Keratinocyte (primary cell): ENCODE results near the gene P2RX7. TPM values are rescaled to one million over a fixed set of nuclear protein-coding genes. Genes with fewer than 3 reads are reported as not detected.

Experiments used
- DNase-seq: peaks from one replicate; pipeline ENCODE4 v3.0.0-alpha.2; 2011; ENCODE audit warnings: low read depth, missing footprints, low spot score
- FAIRE-seq: peaks from 2 replicates; lab custom pipeline; 2011; peaks lifted over from hg19 to GRCh38; lab: Jason Lieb, UNC
- H2AFZ ChIP-seq: 2 replicates; pipeline ENCODE4 v1.6.0; 2012; ENCODE audit warnings: low read length, control low read depth, inconsistent platforms; ENCODE audit not compliant: control insufficient read depth
- H3K27ac ChIP-seq: 2 replicates; pipeline ENCODE4 v1.5.1; 2011; ENCODE audit warnings: low read length; ENCODE audit not compliant: control insufficient read depth, insufficient read depth
- H3K27me3 ChIP-seq: 3 replicates; pipeline ENCODE4 v1.6.0; 2011; ENCODE audit warnings: low read length; ENCODE audit not compliant: control insufficient read depth, insufficient read depth; ENCODE audit errors: extremely low read depth
- H3K36me3 ChIP-seq, 2 experiments: 2 replicates in 1 of 2; 3 replicates in 1 of 2; pipeline ENCODE4 v1.5.1; 2011; ENCODE audit warnings: low read length in 2 of 2, mild to moderate bottlenecking in 1 of 2; ENCODE audit not compliant: control insufficient read depth in 2 of 2, insufficient read depth in 2 of 2; ENCODE audit errors: extremely low read depth in 1 of 2
- H3K4me1 ChIP-seq: 3 replicates; pipeline ENCODE4 v1.5.1; 2011; ENCODE audit warnings: low read length; ENCODE audit not compliant: control insufficient read depth, insufficient read depth; ENCODE audit errors: extremely low read depth
- H3K4me2 ChIP-seq: 3 replicates; pipeline ENCODE4 v1.6.0; 2011; ENCODE audit warnings: low read depth, low read length; ENCODE audit not compliant: control insufficient read depth, insufficient read depth; ENCODE audit errors: extremely low read depth
- H3K4me3 ChIP-seq, 3 experiments: fragments of 200-600 bp in 1 of 3; sonication (generic) in 1 of 3; 2 replicates in 2 of 3; 3 replicates in 1 of 3; pipeline ENCODE4 v1.5.1; 2011 to 2016; ENCODE audit warnings: low read length in 3 of 3, mild to moderate bottlenecking in 3 of 3, control low read depth in 2 of 3, inconsistent platforms in 1 of 3, low read depth in 1 of 3, mixed read lengths in 1 of 3, mixed run types in 1 of 3, moderate library complexity in 1 of 3; ENCODE audit not compliant: control insufficient read depth in 2 of 3, insufficient read depth in 2 of 3; ENCODE audit errors: extremely low read depth in 1 of 3
- H3K79me2 ChIP-seq: 2 replicates; pipeline ENCODE4 v1.6.0; 2012; ENCODE audit warnings: low read length; ENCODE audit not compliant: control insufficient read depth, insufficient read depth
- H3K9ac ChIP-seq: 3 replicates; pipeline ENCODE4 v1.6.0; 2011; ENCODE audit warnings: low read length; ENCODE audit not compliant: control insufficient read depth, insufficient read depth; ENCODE audit errors: extremely low read depth
- H3K9me1 ChIP-seq: 3 replicates; pipeline ENCODE4 v1.6.0; 2011; ENCODE audit warnings: low read length; ENCODE audit not compliant: control insufficient read depth, insufficient read depth; ENCODE audit errors: extremely low read depth
- H3K9me3 ChIP-seq: 2 replicates; pipeline ENCODE4 v1.5.1; 2012; ENCODE audit warnings: low read depth, low read length; ENCODE audit not compliant: control insufficient read depth
- H4K20me1 ChIP-seq: 3 replicates; pipeline ENCODE4 v1.6.0; 2011; ENCODE audit warnings: low read length; ENCODE audit not compliant: control insufficient read depth, insufficient read depth; ENCODE audit errors: extremely low read depth
- EZH2 ChIP-seq: IDR thresholded peaks from one replicate; pipeline ENCODE4 v1.6.1; 2012; ENCODE audit warnings: inconsistent platforms, mild to moderate bottlenecking, low read length, moderate library complexity
- dilution Hi-C: fragments of 300-500 bp; cut with MboI; formaldehyde crosslinking; loops from one replicate; pipeline ENCODE4 v1.7.0; 2020; ENCODE audit warnings: low sequenced_read_pairs; ENCODE audit not compliant: extremely low pct_ligation_motif_present
- polyA minus RNA-seq, 3 experiments: library from RNA; depleted of rRNA, polyadenylated mRNA; stranded (reverse); fragments of >200 nt; gene quantifications; 1 replicate in 1 of 3; 2 replicates in 1 of 3; 3 replicates in 1 of 3; pipeline ENCODE4 v1.2.3, GENCODE V29; 2011
- polyA plus RNA-seq, 5 experiments: library from polyadenylated mRNA; depleted of rRNA in 3 of 5; stranded (reverse) in 3 of 5; stranded (forward) in 1 of 5; unstranded in 1 of 5; fragments of >200 nt; gene quantifications; 1 replicate in 1 of 5; 2 replicates in 3 of 5; 3 replicates in 1 of 5; pipeline versions ENCODE4 v1.2.1 to v1.2.3, GENCODE V29; 2011 to 2012; ENCODE audit warnings: missing spikeins in 2 of 5, low read depth in 1 of 5, low replicate concordance in 1 of 5
- TF ChIP-seq, protein P1 (sequence below), 3 experiments: IDR thresholded peaks in 1 of 3; conservative IDR thresholded peaks in 1 of 3; optimal IDR thresholded peaks in 1 of 3; 2 replicates in 2 of 3; 3 replicates in 1 of 3; pipeline versions ENCODE3 to v1.5.1; 2011; ENCODE audit warnings: low read length in 3 of 3, mild to moderate bottlenecking in 3 of 3, moderate library complexity in 2 of 3, control low read depth in 1 of 3, inconsistent platforms in 1 of 3; ENCODE audit not compliant: insufficient read depth in 2 of 3; ENCODE audit errors: extremely low read depth in 1 of 3

P2RX7 gene
- polyA plus RNA-seq, result 0.12 to 0.21 TPM (median 0.20 TPM) in 3 replicates
- polyA plus RNA-seq (2011; ENCODE audit: low read depth), result 1.1 TPM
- 0.07 and 0.14 TPM in 2 replicates for polyA plus RNA-seq (2011; cell fraction: cytosol; rRNA removed)
- polyA plus RNA-seq (2011; cell fraction: nucleus; rRNA removed), result 0.23 and 0.63 TPM in 2 replicates
- polyA plus RNA-seq (2012; ENCODE audit: low replicate concordance), result 0.09 and 2.2 TPM in 2 replicates
- 0.03 TPM in 1 of 3 replicates, not detected in the others for polyA minus RNA-seq
- polyA minus RNA-seq (2011; cell fraction: cytosol; rRNA and poly(A)+ RNA removed), result not detected
- 0.21 TPM in 1 of 2 replicates, not detected in the other for polyA minus RNA-seq (2011; cell fraction: nucleus; rRNA and poly(A)+ RNA removed)

DNA sequence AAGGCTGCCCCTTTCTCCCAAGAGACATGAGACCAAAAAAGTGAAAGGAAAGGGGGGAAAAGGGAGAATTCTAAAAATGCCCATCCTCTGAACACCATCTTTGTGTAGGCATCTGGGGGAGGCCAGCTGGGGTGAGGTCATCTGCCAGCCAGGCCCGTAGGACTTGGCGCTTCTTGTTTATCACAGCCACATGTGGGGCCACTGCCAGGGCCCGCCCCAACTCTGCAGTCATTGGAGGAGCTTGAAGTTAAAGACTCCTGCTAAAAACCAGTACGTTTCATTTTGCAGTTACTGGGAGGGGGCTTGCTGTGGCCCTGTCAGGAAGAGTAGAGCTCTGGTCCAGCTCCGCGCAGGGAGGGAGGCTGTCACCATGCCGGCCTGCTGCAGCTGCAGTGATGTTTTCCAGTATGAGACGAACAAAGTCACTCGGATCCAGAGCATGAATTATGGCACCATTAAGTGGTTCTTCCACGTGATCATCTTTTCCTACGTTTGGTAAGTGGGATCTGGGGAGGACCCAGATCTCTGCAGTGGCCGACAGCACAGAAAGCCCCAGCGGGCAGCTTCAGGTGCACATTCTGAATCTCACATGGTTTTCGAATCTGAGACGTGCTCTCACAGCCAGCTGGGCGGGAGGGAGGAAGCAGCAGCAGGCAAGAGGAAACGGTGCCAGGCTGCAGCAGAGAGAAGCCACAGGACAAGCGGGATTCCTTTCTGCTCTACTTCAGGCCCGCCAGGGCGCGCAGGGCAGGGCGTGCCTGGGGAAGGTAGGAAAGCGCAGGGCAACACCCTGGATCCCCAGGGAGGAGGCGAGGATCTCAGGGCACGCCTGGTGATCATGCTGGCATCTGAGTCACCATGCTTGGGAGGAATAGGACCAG lies at the start of gene P2RX7:
P2RX7 (plus strand) TSS at position 276 of the 881 bp plus-strand sequence; CDS start at position 371, 95 bp downstream.
- no peaks in the 10 kb centered on the region for H4K20me1 ChIP-seq
- FAIRE-seq, result peak; percentile 94
- H3K27ac ChIP-seq, result peak within 1 kb of the TSS; percentile 60
- H3K4me2 ChIP-seq, result peak within 1 kb of the TSS; percentile 89
- peaks cover 19% of the 10 kb centered on the region for H3K4me1 ChIP-seq
- TF ChIP-seq EZH2, result no peak
- TF ChIP-seq, protein P1, sequence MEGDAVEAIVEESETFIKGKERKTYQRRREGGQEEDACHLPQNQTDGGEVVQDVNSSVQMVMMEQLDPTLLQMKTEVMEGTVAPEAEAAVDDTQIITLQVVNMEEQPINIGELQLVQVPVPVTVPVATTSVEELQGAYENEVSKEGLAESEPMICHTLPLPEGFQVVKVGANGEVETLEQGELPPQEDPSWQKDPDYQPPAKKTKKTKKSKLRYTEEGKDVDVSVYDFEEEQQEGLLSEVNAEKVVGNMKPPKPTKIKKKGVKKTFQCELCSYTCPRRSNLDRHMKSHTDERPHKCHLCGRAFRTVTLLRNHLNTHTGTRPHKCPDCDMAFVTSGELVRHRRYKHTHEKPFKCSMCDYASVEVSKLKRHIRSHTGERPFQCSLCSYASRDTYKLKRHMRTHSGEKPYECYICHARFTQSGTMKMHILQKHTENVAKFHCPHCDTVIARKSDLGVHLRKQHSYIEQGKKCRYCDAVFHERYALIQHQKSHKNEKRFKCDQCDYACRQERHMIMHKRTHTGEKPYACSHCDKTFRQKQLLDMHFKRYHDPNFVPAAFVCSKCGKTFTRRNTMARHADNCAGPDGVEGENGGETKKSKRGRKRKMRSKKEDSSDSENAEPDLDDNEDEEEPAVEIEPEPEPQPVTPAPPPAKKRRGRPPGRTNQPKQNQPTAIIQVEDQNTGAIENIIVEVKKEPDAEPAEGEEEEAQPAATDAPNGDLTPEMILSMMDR (optimal IDR thresholded peaks at IDR 0.05 in 1 of 3, IDR thresholded peaks at IDR 0.05 in 1 of 3, conservative IDR thresholded peaks at IDR 0.05 in 1 of 3; ENCODE audit: extremely low read depth in 1 of 3, insufficient read depth in 2 of 3, low read length in 3 of 3), result peak; percentile 21 to 45 (median 34)
- no peaks in the 10 kb centered on the region for H3K9me3 ChIP-seq
- no peaks in the 10 kb centered on the region for H3K9me1 ChIP-seq
- no peaks in the 10 kb centered on the region for H3K36me3 ChIP-seq
- DNase-seq, result peak; percentile 72
- no peaks in the 10 kb centered on the region for H3K27me3 ChIP-seq
- peak within 1 kb of the TSS; percentile 24 to 59 (median 55) for H3K4me3 ChIP-seq
- dilution Hi-C loops, result no loop called here
- H3K79me2 ChIP-seq, result no peaks in the 10 kb centered on the region
- peak within 1 kb of the TSS; percentile 61 for H3K9ac ChIP-seq
- H2AFZ ChIP-seq, result peak within 1 kb of the TSS; percentile 91

DNA sequence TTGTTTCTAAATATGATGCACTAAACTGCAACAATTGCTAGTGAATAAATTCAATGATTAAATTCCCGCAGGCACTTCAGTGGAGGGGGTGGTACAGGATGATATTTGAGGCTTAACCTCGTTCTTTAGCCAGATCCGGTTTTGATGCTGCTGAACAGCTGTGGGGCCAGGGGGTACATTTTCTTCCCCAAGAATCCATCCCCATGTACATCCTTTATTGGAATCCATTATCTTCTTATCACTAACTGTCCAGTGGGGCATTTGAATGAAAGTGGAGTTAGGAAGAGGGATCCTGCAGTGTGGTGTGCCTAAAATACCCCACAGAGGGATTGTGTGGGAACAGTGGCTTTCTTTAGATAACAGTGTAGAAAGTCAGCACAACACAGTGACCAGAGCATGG lies 48.4 kb upstream of the P2RX7 start:
- H4K20me1 ChIP-seq, result no peaks in the 10 kb centered on the region
- no peak overlapping the region for H3K4me3 ChIP-seq
- H3K4me1 ChIP-seq, result no peaks in the 10 kb centered on the region
- no peak overlapping the region for H3K27ac ChIP-seq
- FAIRE-seq (no peak), DNase-seq (no peak)
- H3K9me3 ChIP-seq, result no peaks in the 10 kb centered on the region
- peaks cover 3% of the 10 kb centered on the region for H3K27me3 ChIP-seq
- TF ChIP-seq, protein P1 (optimal IDR thresholded peaks at IDR 0.05 in 1 of 3, IDR thresholded peaks at IDR 0.05 in 1 of 3, conservative IDR thresholded peaks at IDR 0.05 in 1 of 3; ENCODE audit: extremely low read depth in 1 of 3, insufficient read depth in 2 of 3, low read length in 3 of 3), result no peak
- TF ChIP-seq EZH2, result no peak
- no peak overlapping the region for H3K9ac ChIP-seq
- H2AFZ ChIP-seq, result no peak overlapping the region
- no peaks in the 10 kb centered on the region for H3K79me2 ChIP-seq
- H3K4me2 ChIP-seq, result no peak overlapping the region
- no peaks in the 10 kb centered on the region for H3K36me3 ChIP-seq
- dilution Hi-C loops, result no loop called here
- H3K9me1 ChIP-seq, result no peaks in the 10 kb centered on the region
